CD4-positive, alpha-beta T cell (primary cell): ENCODE results near the gene SSRP1. TPM values are rescaled to one million over a fixed set of nuclear protein-coding genes. Genes with fewer than 3 reads are reported as not detected.

Source experiments
- ATAC-seq: fragments of 200-7000 bp; cut with Tn5 transposase; one replicate; pipeline ENCODE4 v1.10.0; 2022; ENCODE audit warnings: mild to moderate bottlenecking; ENCODE audit not compliant: poor library complexity
- CTCF ChIA-PET: fragments of 350-600 bp; sonication (Branson Sonifier 250); formaldehyde crosslinking; loops from one replicate; lab custom pipeline; 2021; ENCODE audit warnings: antibody characterized with exemption, inconsistent platforms; lab: Charles Lee
- POLR2A ChIA-PET: fragments of 350-600 bp; sonication (Branson Sonifier 250); formaldehyde crosslinking; loops from one replicate; lab custom pipeline; 2021; ENCODE audit warnings: antibody characterized with exemption, inconsistent platforms; lab: Charles Lee
- DNase-seq, 14 experiments: peaks; one replicate each; pipeline ENCODE4 v3.0.0-alpha.2; 2013 to 2020; ENCODE audit warnings: mixed read lengths in 2 of 14
- H3K27ac ChIP-seq, 2 donors: one replicate each; pipeline versions ENCODE4 v1.5.1 to v1.7.0; 2013; ENCODE audit warnings: low read length in 2 of 2, low read depth in 1 of 2, mild to moderate bottlenecking in 1 of 2
- H3K27me3 ChIP-seq, 2 experiments: 1 replicate in 1 of 2; 2 replicates in 1 of 2; pipeline versions ENCODE4 v1.6.1 to v1.7.0; 2013; ENCODE audit warnings: low read length in 2 of 2, control low read depth in 1 of 2, mild to moderate bottlenecking in 1 of 2, moderate library complexity in 1 of 2; ENCODE audit not compliant: insufficient read depth in 2 of 2, control insufficient read depth in 1 of 2
- H3K36me3 ChIP-seq: one replicate; pipeline ENCODE4 v1.6.1; 2013; ENCODE audit warnings: low read length, control low read depth; ENCODE audit not compliant: insufficient read depth
- H3K4me1 ChIP-seq: one replicate; pipeline ENCODE4 v1.6.1; 2013; ENCODE audit warnings: low read length, control low read depth; ENCODE audit not compliant: insufficient read depth
- H3K4me3 ChIP-seq: one replicate; pipeline ENCODE4 v1.5.1; 2013; ENCODE audit warnings: mild to moderate bottlenecking, low read length, moderate library complexity
- H3K9me3 ChIP-seq, 2 experiments: 1 replicate in 1 of 2; 2 replicates in 1 of 2; pipeline versions ENCODE4 v1.6.1 to v1.7.0; 2013; ENCODE audit warnings: low read length in 2 of 2, mild to moderate bottlenecking in 2 of 2, control low read depth in 1 of 2, moderate library complexity in 1 of 2; ENCODE audit not compliant: control insufficient read depth in 1 of 2, insufficient read depth in 1 of 2
- H3K27ac Mint-ChIP-seq: one replicate; pipeline ENCODE4 v1.8.0; 2020; ENCODE audit warnings: mixed read lengths
- H3K27me3 Mint-ChIP-seq: one replicate; pipeline ENCODE4 v1.8.0; 2021; ENCODE audit warnings: mixed read lengths
- H3K36me3 Mint-ChIP-seq: one replicate; pipeline ENCODE4 v1.8.0; 2021; ENCODE audit warnings: low read depth, mixed read lengths
- H3K4me1 Mint-ChIP-seq: one replicate; pipeline ENCODE4 v1.8.0; 2021; ENCODE audit warnings: low read depth, mixed read lengths
- H3K4me3 Mint-ChIP-seq: one replicate; pipeline ENCODE4 v1.8.0; 2020; ENCODE audit warnings: mild to moderate bottlenecking, mixed read lengths
- H3K9me3 Mint-ChIP-seq: one replicate; pipeline ENCODE4 v1.8.0; 2020; ENCODE audit warnings: mixed read lengths
- intact Hi-C, 2 experiments: fragments of 100-400 bp; cut with DNase I in 1 of 2; cut with micrococcal nuclease in 1 of 2; formaldehyde crosslinking; loops; one replicate each; pipeline versions ENCODE4 v1.15.1 to v1.9.0; 2023 to 2025; cut with DNase I, micrococcal nuclease
- total RNA-seq, 174 experiments: library from RNA in 2 of 174; stranded (reverse) in 2 of 174; gene quantifications; one replicate each; pipeline ENCODE4 v1.2.3 and lab custom pipeline; 2021 to 2026
- TF ChIP-seq, protein P1 (sequence below): fragments of 200-600 bp; IDR thresholded peaks from one replicate; pipeline ENCODE4 v1.8.0; 2022; ENCODE audit warnings: antibody characterized with exemption, mild to moderate bottlenecking

Gene SSRP1
- total RNA-seq, 2 experiments from 2014 or later: 36.7 to 41.2 TPM

DNA sequence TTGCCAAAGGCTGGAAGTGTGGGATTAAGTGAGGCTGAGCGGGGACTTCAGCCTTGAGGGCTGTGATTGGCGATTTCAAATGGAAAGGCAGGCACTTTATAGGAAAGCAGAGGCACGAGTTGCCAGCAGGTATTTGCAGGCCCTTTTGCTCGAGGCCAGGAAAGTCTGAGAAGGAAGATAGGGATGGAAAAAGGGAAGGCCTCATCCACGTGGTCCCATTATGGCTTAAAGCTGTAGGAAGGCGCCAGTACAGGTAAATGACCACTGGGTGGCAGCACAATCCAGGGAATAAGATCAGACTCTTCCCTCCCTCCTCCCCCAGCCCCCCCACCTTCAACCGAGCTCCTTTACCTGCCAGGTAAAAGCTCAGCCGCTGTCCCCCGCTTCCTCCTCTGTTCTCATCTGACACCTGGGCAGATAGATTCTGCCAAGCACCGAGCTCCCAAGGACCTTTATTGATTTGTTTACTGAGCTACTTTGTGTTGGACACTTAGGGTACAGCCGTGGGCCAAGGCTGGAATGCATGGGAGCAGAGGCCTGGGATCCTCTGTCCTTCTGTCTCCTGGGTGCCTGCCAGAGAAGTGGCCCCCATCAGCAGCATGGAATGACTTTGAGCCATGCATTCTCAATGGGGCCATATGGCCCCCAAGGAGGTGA lies 10.0 kb upstream of the SSRP1 start:
- Mint-ChIP-seq H3K27me3 (no peaks in the 10 kb centered on the region), H3K27ac (no peak overlapping the region), H3K4me1 (peaks cover 4% of the 10 kb centered on the region), H3K9me3 (no peaks in the 10 kb centered on the region), H3K36me3 (no peaks in the 10 kb centered on the region), H3K4me3 (no peak overlapping the region)
- H3K4me3 ChIP-seq: no peak overlapping the region
- peaks cover 0 to 3% of the 10 kb centered on the region in 2 experiments for H3K27me3 ChIP-seq
- DNase-seq: peak; percentile 52 to 87 (median 64)
- TF ChIP-seq, protein P1, sequence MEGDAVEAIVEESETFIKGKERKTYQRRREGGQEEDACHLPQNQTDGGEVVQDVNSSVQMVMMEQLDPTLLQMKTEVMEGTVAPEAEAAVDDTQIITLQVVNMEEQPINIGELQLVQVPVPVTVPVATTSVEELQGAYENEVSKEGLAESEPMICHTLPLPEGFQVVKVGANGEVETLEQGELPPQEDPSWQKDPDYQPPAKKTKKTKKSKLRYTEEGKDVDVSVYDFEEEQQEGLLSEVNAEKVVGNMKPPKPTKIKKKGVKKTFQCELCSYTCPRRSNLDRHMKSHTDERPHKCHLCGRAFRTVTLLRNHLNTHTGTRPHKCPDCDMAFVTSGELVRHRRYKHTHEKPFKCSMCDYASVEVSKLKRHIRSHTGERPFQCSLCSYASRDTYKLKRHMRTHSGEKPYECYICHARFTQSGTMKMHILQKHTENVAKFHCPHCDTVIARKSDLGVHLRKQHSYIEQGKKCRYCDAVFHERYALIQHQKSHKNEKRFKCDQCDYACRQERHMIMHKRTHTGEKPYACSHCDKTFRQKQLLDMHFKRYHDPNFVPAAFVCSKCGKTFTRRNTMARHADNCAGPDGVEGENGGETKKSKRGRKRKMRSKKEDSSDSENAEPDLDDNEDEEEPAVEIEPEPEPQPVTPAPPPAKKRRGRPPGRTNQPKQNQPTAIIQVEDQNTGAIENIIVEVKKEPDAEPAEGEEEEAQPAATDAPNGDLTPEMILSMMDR: peak; percentile 73
- no peaks in the 10 kb centered on the region for H3K9me3 ChIP-seq
- H3K27ac ChIP-seq: no peak overlapping the region
- ChIA-PET POLR2A (interaction anchor here (1.0 to 1.1 kb wide), 2 partner anchors 21 to 112 kb away, joined by 3 to 7 read pairs; partner anchors contain the start of gene TNKS1BP1), CTCF (interaction anchor here (0.6 to 1.2 kb wide), 8 partner anchors 25 to 298 kb away, joined by 3 to 6 read pairs (median 4); no protein-coding TSS in a partner anchor)
- peaks cover 12% of the 10 kb centered on the region for H3K4me1 ChIP-seq
- intact Hi-C loops: loop anchor here (1.0 to 10.0 kb wide), 8 partner anchors 82 to 1442 kb away; partner anchors contain the start of gene SLC43A3 (in 1 of the 2)
- peak; percentile 93 for ATAC-seq
- H3K36me3 ChIP-seq: no peaks in the 10 kb centered on the region

DNA sequence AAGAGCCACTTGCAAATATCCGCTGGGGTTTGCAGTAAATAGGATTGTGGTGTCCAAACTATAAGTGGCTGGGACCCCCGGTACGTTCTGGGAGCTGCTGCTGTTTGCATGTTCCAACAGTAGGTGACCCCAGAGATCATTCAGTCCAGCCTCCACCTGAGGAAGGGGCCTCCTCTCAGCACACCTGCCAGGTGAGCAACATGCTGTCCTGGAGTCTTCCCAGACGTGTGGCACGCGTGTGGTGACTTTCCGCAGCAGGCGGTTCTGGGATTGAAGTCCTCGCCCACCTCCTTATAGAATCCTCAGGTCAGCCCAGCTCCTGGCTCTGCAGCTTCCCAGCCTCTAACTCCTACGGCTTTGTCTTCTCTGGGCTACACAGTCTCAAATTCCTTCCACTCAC lies 9.1 kb upstream of the SSRP1 start:
- intact Hi-C loops: loop anchor here (1.0 to 10.0 kb wide), 7 partner anchors 82 to 1442 kb away; partner anchors contain the start of gene SLC43A3 (in 1 of the 2)
- Histone ChIP-seq H3K36me3 (no peaks in the 10 kb centered on the region), H3K27me3 (peaks cover 0 to under 1% of the 10 kb centered on the region in 2 experiments), H3K27ac (no peak overlapping the region), H3K9me3 (no peaks in the 10 kb centered on the region), H3K4me3 (no peak overlapping the region), H3K4me1 (peaks cover 8% of the 10 kb centered on the region)
- Mint-ChIP-seq H3K9me3 (no peaks in the 10 kb centered on the region), H3K27ac (no peak overlapping the region), H3K36me3 (no peaks in the 10 kb centered on the region), H3K4me3 (no peak overlapping the region), H3K4me1 (peaks cover under 1% of the 10 kb centered on the region), H3K27me3 (no peaks in the 10 kb centered on the region)
- no peak for ATAC-seq
- ChIA-PET POLR2A (no interaction called here), CTCF (interaction anchor here (1.1 kb wide), 1 partner anchor 296 kb away, joined by 4 read pairs; no protein-coding TSS in a partner anchor)
- DNase-seq: no peak
- TF ChIP-seq, protein P1: no peak

DNA sequence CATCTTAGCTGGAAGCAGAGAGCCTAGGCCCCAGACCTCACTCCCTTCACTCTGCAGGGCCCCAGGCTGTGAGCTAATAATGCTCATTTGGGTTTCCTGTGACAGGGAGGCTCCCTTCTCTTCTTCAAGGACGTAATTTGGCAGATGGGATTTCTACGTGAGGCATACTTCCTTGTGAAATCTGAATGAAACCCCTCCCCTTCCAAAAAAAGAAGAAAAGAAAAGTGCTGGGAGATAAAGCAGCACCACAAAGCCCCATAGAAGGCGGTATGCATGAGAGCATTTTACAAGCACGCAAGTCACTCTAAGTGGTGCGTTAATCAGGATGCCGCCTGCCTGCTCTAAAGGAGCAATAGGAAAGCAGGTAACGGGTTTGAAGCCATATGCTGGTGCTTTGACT lies 8.1 kb upstream of the SSRP1 start:
- POLR2A ChIA-PET: no interaction called here
- TF ChIP-seq, protein P1: no peak
- H3K27ac Mint-ChIP-seq: no peak overlapping the region

More for the DNA sequence above, 8.1 kb upstream of the SSRP1 start:
- Histone ChIP-seq H3K9me3 (no peaks in the 10 kb centered on the region), H3K4me1 (peaks cover 6% of the 10 kb centered on the region), H3K4me3 (no peak overlapping the region), H3K36me3 (no peaks in the 10 kb centered on the region), H3K27me3 (no peaks in the 10 kb centered on the region), H3K27ac (no peak overlapping the region)
- Mint-ChIP-seq H3K4me1 (no peaks in the 10 kb centered on the region), H3K9me3 (no peaks in the 10 kb centered on the region), H3K36me3 (no peaks in the 10 kb centered on the region), H3K4me3 (no peak overlapping the region), H3K27me3 (no peaks in the 10 kb centered on the region)
- intact Hi-C loops: loop anchor here in 1 of 2 experiments (2.0 to 10.0 kb wide), 3 partner anchors 111 to 1333 kb away; no protein-coding TSS in a partner anchor
- CTCF ChIA-PET: interaction anchor here (0.6 kb wide), 1 partner anchor 94 kb away, joined by 4 read pairs; no protein-coding TSS in a partner anchor
- DNase-seq (no peak), ATAC-seq (no peak)
